Aorta (tissue), 5 donors: ENCODE results near the gene TRIM39. TPM values are rescaled to one million over a fixed set of nuclear protein-coding genes. Genes with fewer than 3 reads are reported as not detected.

ENCODE experiments used
- ATAC-seq: fragments of 200-7000 bp; cut with Tn5 transposase; one replicate; pipeline ENCODE4 v1.9.1; 2022; ENCODE audit warnings: moderate library complexity; ENCODE audit not compliant: low FRiP score
- DNase-seq, 2 donors: peaks; one replicate each; pipeline ENCODE4 v3.0.0-alpha.2; 2020
- H3K27ac ChIP-seq, 2 donors: one replicate each; pipeline ENCODE4 v1.5.1; 2013; ENCODE audit warnings: low read length in 2 of 2, mild to moderate bottlenecking in 2 of 2, moderate library complexity in 2 of 2, control low read depth in 1 of 2, inconsistent platforms in 1 of 2, low read depth in 1 of 2
- H3K27me3 ChIP-seq, 2 donors: one replicate each; pipeline ENCODE4 v1.6.1; 2013; ENCODE audit warnings: control low read depth in 1 of 2, low read length in 1 of 2, mild to moderate bottlenecking in 1 of 2, moderate library complexity in 1 of 2; ENCODE audit not compliant: insufficient read depth in 2 of 2, control insufficient read depth in 1 of 2
- H3K36me3 ChIP-seq, 2 donors: one replicate each; pipeline ENCODE4 v1.6.1; 2013; ENCODE audit warnings: control low read depth in 1 of 2, low read length in 1 of 2, mild to moderate bottlenecking in 1 of 2; ENCODE audit not compliant: insufficient read depth in 2 of 2, control insufficient read depth in 1 of 2
- H3K4me1 ChIP-seq, 2 donors: one replicate each; pipeline ENCODE4 v1.6.1; 2013; ENCODE audit warnings: low read length in 2 of 2, control low read depth in 1 of 2, mild to moderate bottlenecking in 1 of 2, moderate library complexity in 1 of 2; ENCODE audit not compliant: insufficient read depth in 2 of 2, control insufficient read depth in 1 of 2
- H3K4me3 ChIP-seq, 2 donors: one replicate each; pipeline ENCODE4 v1.5.1; 2013; ENCODE audit warnings: low read length in 2 of 2, control low read depth in 1 of 2, mild to moderate bottlenecking in 1 of 2
- H3K9me3 ChIP-seq: one replicate; pipeline ENCODE4 v1.6.1; 2013; ENCODE audit warnings: mild to moderate bottlenecking, low read length; ENCODE audit not compliant: control insufficient read depth
- WGBS, 2 donors: extraction: QIAGEN DNeasy Blood & Tissue Kit; methylation state at CpG; one replicate each; pipeline ENCODE4 v1.1.7; 2013; 5-methylcytosine and 5-hydroxymethylcytosine counted together
- intact Hi-C, 2 donors: fragments of 100-400 bp; cut with DNase I; formaldehyde crosslinking; loops; one replicate each; pipeline versions ENCODE4 v1.14.2 to v1.15.0; 2022
- polyA plus RNA-seq, 2 donors: library from polyadenylated mRNA; stranded (reverse); fragments of 200-250 nt; gene quantifications; one replicate each; pipeline ENCODE4 v1.2.3, GENCODE V29; 2013
- total RNA-seq, 2 donors: library from RNA; stranded (reverse); fragmentation: NEBNext Ultra II Directional; extraction: Animal tissue kit (Norgen Biotek cat#: 25700); gene quantifications; one replicate each; pipeline ENCODE4 v1.2.1, GENCODE V29; 2021
- donor health status: healthy with polysubstance abuse.
- donor health status: Bipolar disorder and iron deficiency.
- donor health status: DM: no; HTN: no; CAD: no.
- donor health status: DM: no; HTN: no; CAD: no.
- donor health status: DM: yes; HTN: yes; CAD: no.

The TRIM39 gene
- total and polyA plus RNA-seq, 4 donors = 10.3 to 15.7 (median 14.7) TPM

DNA sequence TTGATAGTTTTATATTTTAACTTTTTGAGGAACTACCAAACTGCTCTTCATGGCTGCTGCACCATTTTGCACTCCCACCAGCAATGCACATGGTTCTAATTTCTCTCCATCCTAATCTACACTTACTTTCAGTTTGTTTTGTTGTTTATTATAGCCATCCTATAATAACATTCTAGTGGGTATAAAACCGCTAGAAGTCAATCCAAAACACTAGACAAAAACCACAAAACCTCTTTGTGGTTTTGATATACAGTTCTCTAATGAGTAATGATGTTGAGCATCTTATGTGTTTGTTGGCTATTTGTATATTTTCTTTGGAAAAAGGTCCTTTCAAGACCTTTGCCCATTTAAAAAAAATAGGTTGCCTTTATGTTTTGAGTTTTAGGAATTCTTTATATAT lies 23.8 kb downstream of the TRIM39 start:
- ATAC-seq (no peak), DNase-seq (no peak)
- intact Hi-C loops = no loop called here
- Histone ChIP-seq H3K27ac (no peak overlapping the region), H3K4me3 (no peak overlapping the region), H3K27me3 (no peaks in the 10 kb centered on the region), H3K9me3 (no peaks in the 10 kb centered on the region), H3K36me3 (no peaks in the 10 kb centered on the region), H3K4me1 (no peaks in the 10 kb centered on the region)
- 19 to 56% methylated on average over 1 of the region's 1 CpG for WGBS, 2 donors

GRCh38 chr6:30352550-30352949 lies 25.8 kb downstream of the TRIM39 start:
- Histone ChIP-seq H3K4me3 (no peak overlapping the region), H3K36me3 (no peaks in the 10 kb centered on the region), H3K27ac (no peak overlapping the region), H3K9me3 (no peaks in the 10 kb centered on the region), H3K4me1 (no peaks in the 10 kb centered on the region), H3K27me3 (no peaks in the 10 kb centered on the region)
- intact Hi-C loops = no loop called here
- DNase-seq (no peak), ATAC-seq (no peak)
- 81 to 87% methylated on average over 2 of the region's 2 CpGs for whole genome bisulfite sequencing, 2 donors

DNA sequence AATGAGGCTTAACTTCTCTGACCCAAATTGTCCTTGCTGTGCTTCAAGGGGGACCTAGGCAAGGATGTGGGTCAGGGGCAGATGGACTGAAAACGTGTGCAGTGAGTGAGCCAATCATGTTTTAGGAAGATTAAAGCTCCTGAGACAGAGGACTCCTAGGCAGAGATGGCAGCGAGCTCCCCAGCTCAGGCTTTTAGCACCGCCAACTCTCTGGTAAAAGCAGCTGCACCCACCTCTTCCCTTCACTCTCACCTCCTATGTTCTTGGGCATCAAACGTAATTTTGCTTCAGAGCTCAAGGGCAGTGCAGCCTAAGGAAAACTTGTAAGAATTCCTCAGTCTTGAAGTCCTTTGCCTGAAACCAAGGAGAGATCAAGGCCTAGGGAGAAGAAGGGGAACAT lies 28.6 kb downstream of the TRIM39 start:
- ATAC-seq (no peak), DNase-seq (no peak)
- Histone ChIP-seq H3K27ac (no peak overlapping the region), H3K4me1 (no peaks in the 10 kb centered on the region), H3K36me3 (no peaks in the 10 kb centered on the region), H3K4me3 (no peak overlapping the region), H3K27me3 (no peaks in the 10 kb centered on the region), H3K9me3 (no peaks in the 10 kb centered on the region)
- WGBS, 2 donors = 59 to 68% methylated on average over 4 of the region's 4 CpGs
- intact Hi-C loops = no loop called here

DNA sequence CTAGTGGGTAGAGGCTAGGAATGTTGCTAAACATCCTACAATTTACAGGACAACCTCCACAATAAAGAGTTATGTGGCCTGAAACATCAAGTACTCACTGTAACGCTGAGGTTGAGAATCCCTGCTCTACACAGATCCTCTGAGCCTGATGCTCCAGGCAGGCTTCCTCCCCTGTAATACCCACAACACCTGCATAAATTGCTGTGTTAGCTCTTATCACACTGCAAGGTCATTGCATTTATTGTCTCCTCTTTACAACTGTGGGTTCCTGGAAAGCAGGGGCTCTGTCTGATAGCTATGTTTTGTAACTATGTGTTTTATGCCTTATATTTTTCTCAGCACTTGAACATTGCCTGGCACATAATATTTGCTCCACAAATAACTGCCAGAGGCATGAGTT lies 29.8 kb downstream of the TRIM39 start:
- ATAC-seq = no peak
- H3K9me3 ChIP-seq = no peaks in the 10 kb centered on the region
- H3K27me3 ChIP-seq = no peaks in the 10 kb centered on the region
- DNase-seq = no peak
- intact Hi-C loops = no loop called here
- H3K4me3 ChIP-seq = no peak overlapping the region
- no peak overlapping the region for H3K27ac ChIP-seq
- no peaks in the 10 kb centered on the region for H3K4me1 ChIP-seq
- 86 to 91% methylated on average over 1 of the region's 1 CpG for WGBS, 2 donors
- no peaks in the 10 kb centered on the region for H3K36me3 ChIP-seq

- no peak for ATAC-seq
- intact Hi-C loops = no loop called here
- Histone ChIP-seq H3K4me3 (no peak overlapping the region), H3K36me3 (no peaks in the 10 kb centered on the region), H3K27me3 (no peaks in the 10 kb centered on the region), H3K4me1 (no peaks in the 10 kb centered on the region), H3K27ac (no peak overlapping the region), H3K9me3 (peaks cover 3% of the 10 kb centered on the region)
- WGBS, 2 donors = 3 to 4% methylated on average over 40 of the region's 40 CpGs
- DNase-seq = peak; percentile 52 to 77
Observed at GRCh38 chr6:30357678-30358540, 31.2 kb downstream of the TRIM39 start.

GRCh38 chr6:30359276-30359675 lies 32.5 kb downstream of the TRIM39 start:
- Histone ChIP-seq H3K9me3 (peaks cover 3% of the 10 kb centered on the region), H3K36me3 (no peaks in the 10 kb centered on the region), H3K27ac (no peak overlapping the region), H3K27me3 (no peaks in the 10 kb centered on the region), H3K4me1 (no peaks in the 10 kb centered on the region), H3K4me3 (no peak overlapping the region)
- WGBS, 2 donors = 48 to 61% methylated on average over 5 of the region's 5 CpGs
- intact Hi-C loops = no loop called here
- DNase-seq (no peak), ATAC-seq (no peak)

- H3K36me3 ChIP-seq = no peaks in the 10 kb centered on the region
- peaks cover 3% of the 10 kb centered on the region for H3K9me3 ChIP-seq
- ATAC-seq = no peak
- H3K27ac ChIP-seq = no peak overlapping the region
- no peak overlapping the region for H3K4me3 ChIP-seq
- H3K27me3 ChIP-seq = no peaks in the 10 kb centered on the region
- no peak for DNase-seq
- intact Hi-C loops = no loop called here
- WGBS, 2 donors = 50 to 57% methylated on average over 13 of the region's 13 CpGs
- H3K4me1 ChIP-seq = no peaks in the 10 kb centered on the region
Observed at GRCh38 chr6:30360139-30360538, 33.4 kb downstream of the TRIM39 start.

DNA sequence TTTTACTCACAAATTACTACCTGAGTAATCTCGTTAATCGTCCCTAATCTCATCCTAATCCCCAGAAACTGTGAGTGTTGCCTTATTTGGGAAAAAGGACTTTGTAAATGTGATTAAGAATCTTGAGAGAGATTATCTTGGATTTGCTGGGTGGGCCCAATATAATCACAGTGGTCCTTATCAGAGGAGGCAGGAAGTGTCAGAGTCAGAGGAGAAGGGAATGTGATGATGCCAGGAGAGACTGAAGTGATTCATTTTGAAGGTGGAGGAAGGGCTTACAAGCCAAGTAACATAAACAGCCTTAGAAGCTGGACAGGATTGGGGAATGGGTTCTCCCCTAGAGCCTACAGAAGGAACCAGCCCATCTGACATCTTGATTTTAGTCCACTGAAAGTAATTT lies 34.9 kb downstream of the TRIM39 start:
- ATAC-seq (no peak), DNase-seq (no peak)
- no peaks in the 10 kb centered on the region for H3K4me1 ChIP-seq
- no peak overlapping the region for H3K4me3 ChIP-seq
- intact Hi-C loops = no loop called here
- H3K27me3 ChIP-seq = no peaks in the 10 kb centered on the region
- H3K36me3 ChIP-seq = no peaks in the 10 kb centered on the region
- no peak overlapping the region for H3K27ac ChIP-seq
- peaks cover 3% of the 10 kb centered on the region for H3K9me3 ChIP-seq
- WGBS, 2 donors = 86 to 90% methylated on average over 2 of the region's 2 CpGs

DNA sequence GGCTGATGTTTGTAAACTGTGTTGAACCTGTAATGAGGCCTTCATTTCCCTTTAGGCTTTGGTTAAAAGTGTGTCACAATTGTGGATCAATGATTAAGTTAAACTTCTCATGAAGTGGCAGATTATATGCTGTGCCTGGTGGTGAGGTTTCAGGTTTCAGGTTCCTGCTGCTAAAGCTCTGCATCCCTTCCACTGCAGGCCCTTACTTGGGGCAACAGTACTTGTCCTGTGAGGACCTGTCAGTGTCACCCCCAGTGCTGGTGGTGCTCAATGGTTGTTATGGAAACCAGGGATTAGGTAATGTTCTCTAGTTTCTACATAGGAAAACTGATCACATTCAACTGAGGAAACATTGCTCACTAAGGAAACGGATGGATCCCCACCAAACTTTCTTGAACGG lies 36.7 kb downstream of the TRIM39 start:
- Histone ChIP-seq H3K4me3 (no peak overlapping the region), H3K4me1 (no peaks in the 10 kb centered on the region), H3K27me3 (no peaks in the 10 kb centered on the region), H3K27ac (no peak overlapping the region), H3K9me3 (peaks cover 3% of the 10 kb centered on the region), H3K36me3 (no peaks in the 10 kb centered on the region)
- ATAC-seq (no peak), DNase-seq (no peak)
- 80% methylated on average over 2 of the region's 2 CpGs for WGBS, 2 donors
- intact Hi-C loops = no loop called here
